A549 (cell line): ENCODE data around the gene RUFY1. TPM values are rescaled to one million over a fixed set of nuclear protein-coding genes. Genes with fewer than 3 reads are reported as not detected.

Source experiments
- ATAC-seq, 2 experiments: fragments of 200-7000 bp in 1 of 2; fragments of >200 bp in 1 of 2; cut with Nextera tagmentation in 1 of 2; cut with Tn5 transposase in 1 of 2; 3 replicates each; pipeline versions ENCODE4 v1.8.0 to v1.9.1; 2018 to 2020; ENCODE audit warnings: mild to moderate bottlenecking in 1 of 2, moderate library complexity in 1 of 2
- CTCF ChIA-PET: fragments of 300-600 bp; sonication (Branson Sonifier 250); formaldehyde crosslinking; extraction: SDS; loops from one replicate; lab custom pipeline; 2021; ENCODE audit warnings: antibody characterized with exemption, inconsistent platforms; lab: Yijun Ruan, JAX
- POLR2A ChIA-PET: fragments of 350-600 bp; formaldehyde crosslinking; extraction: SDS; loops from one replicate; lab custom pipeline; 2021; ENCODE audit warnings: antibody characterized with exemption, inconsistent platforms; lab: Yijun Ruan, JAX
- DNase-seq, 2 experiments: peaks; one replicate each; pipeline versions ENCODE4 v3.0.0 to v3.0.0-alpha.2; 2011 to 2016; ENCODE audit warnings: low read depth in 1 of 2, low spot score in 1 of 2
- FAIRE-seq: peaks from 2 replicates; lab custom pipeline; 2011; peaks lifted over from hg19 to GRCh38; lab: Jason Lieb, UNC
- H3K27ac ChIP-seq, 2 experiments: fragments of >200 bp; sonication (Bioruptor Twin); formaldehyde crosslinking; 3 replicates each; pipeline ENCODE4 v1.5.1; 2016 to 2017
- H3K4me1 ChIP-seq: fragments of >200 bp; sonication (Bioruptor Twin); formaldehyde crosslinking; 3 replicates; pipeline ENCODE4 v1.6.1; 2016
- H3K4me2 ChIP-seq: fragments of >200 bp; sonication (Bioruptor Twin); formaldehyde crosslinking; 3 replicates; pipeline ENCODE4 v1.6.1; 2016
- H3K4me3 ChIP-seq: fragments of >200 bp; sonication (Bioruptor Twin); formaldehyde crosslinking; 3 replicates; pipeline ENCODE4 v1.5.1; 2016
- H3K9me3 ChIP-seq: fragments of >200 bp; sonication (Bioruptor Twin); formaldehyde crosslinking; 3 replicates; pipeline ENCODE4 v1.6.1; 2016
- BCL3 ChIP-seq: fragments of >200 bp; sonication (Bioruptor Twin); formaldehyde crosslinking; IDR thresholded peaks from 3 replicates; pipeline ENCODE4 v1.6.1; 2016
- ESRRA ChIP-seq: fragments of 150-350 bp; IDR thresholded peaks from 2 replicates; pipeline ENCODE4 v1.6.1; 2014; ENCODE audit warnings: mild to moderate bottlenecking, low read length, borderline replicate concordance
- FOSB ChIP-seq: fragments of 250-450 bp; sonication (Bioruptor Pico); IDR thresholded peaks from 2 replicates; pipeline ENCODE4 v1.5.0; 2020; ENCODE audit warnings: mild to moderate bottlenecking, moderate library complexity
- JUN ChIP-seq, 2 experiments: fragments of >200 bp; sonication (Bioruptor Twin); formaldehyde crosslinking; IDR thresholded peaks; 2 replicates in 1 of 2; 3 replicates in 1 of 2; pipeline ENCODE4 v1.6.1; 2016 to 2017
- MAX ChIP-seq: IDR thresholded peaks from 2 replicates; pipeline ENCODE4 v1.6.1; 2012
- MAZ ChIP-seq: fragments of 150-350 bp; IDR thresholded peaks from 2 replicates; pipeline ENCODE4 v1.6.1; 2014; ENCODE audit warnings: antibody characterized with exemption, low read depth, low read length, borderline replicate concordance
- NPAS2 ChIP-seq: fragments of 250-450 bp; sonication (Bioruptor Pico); IDR thresholded peaks from 2 replicates; pipeline ENCODE4 v1.8.0; 2022; ENCODE audit warnings: mild to moderate bottlenecking, moderate library complexity, borderline replicate concordance
- PBX3 ChIP-seq: IDR thresholded peaks from 2 replicates; pipeline ENCODE4 v1.6.1; 2012
- POLR2AphosphoS2 ChIP-seq: conservative IDR thresholded peaks from 2 replicates; pipeline ENCODE4 v1.6.1; 2012; ENCODE audit warnings: low read length, improper control_type of control experiment, inconsistent platforms
- RAD21 ChIP-seq, 2 experiments: fragments of >200 bp in 1 of 2; sonication (Bioruptor Twin) in 1 of 2; formaldehyde crosslinking in 1 of 2; IDR thresholded peaks in 1 of 2; conservative IDR thresholded peaks in 1 of 2; 2 replicates in 1 of 2; 3 replicates in 1 of 2; pipeline ENCODE4 v1.6.1; 2012 to 2018; ENCODE audit warnings: inconsistent platforms in 1 of 2
- USF2 ChIP-seq: fragments of 450-650 bp; IDR thresholded peaks from 2 replicates; pipeline ENCODE4 v1.6.1; 2014; ENCODE audit warnings: antibody characterized with exemption
- ZC3H11A ChIP-seq: fragments of 450-650 bp; IDR thresholded peaks from 2 replicates; pipeline ENCODE4 v1.6.1; 2014; ENCODE audit warnings: antibody characterized with exemption, mild to moderate bottlenecking
- ZNF302 ChIP-seq: fragments of 250-450 bp; sonication (Bioruptor Pico); IDR thresholded peaks from 2 replicates; pipeline ENCODE4 v1.9.0; 2021; ENCODE audit warnings: inconsistent platforms, mild to moderate bottlenecking, moderate library complexity
- WGBS: methylation state at CpG from one replicate; pipeline ENCODE4 v1.1.6; 2017; ENCODE audit errors: missing lambda C conversion rate; 5-methylcytosine and 5-hydroxymethylcytosine counted together
- polyA plus RNA-seq, 4 experiments: library from polyadenylated mRNA; depleted of rRNA in 3 of 4; stranded (reverse); fragments of >200 nt; fragmentation: RNase III in 1 of 4; extraction: RNeasy Plus Mini Kit Qiagen cat#74134 plus additional on column Dnase treatment in 1 of 4; gene quantifications; 2 replicates in 3 of 4; 3 replicates in 1 of 4; pipeline ENCODE4 v1.2.3, GENCODE V29; 2011 to 2017

RUFY1 gene
- polyA plus RNA-seq, 2 of the 4 experiments (the other 2 are of a cell fraction), result 33.7 to 39.5 TPM

- ChIA-PET POLR2A (interaction anchor here (1.0 to 10.6 kb wide), 3 partner anchors 12 to 48 kb away, joined by 3 to 125 read pairs (median 6); partner anchors contain the start of gene HNRNPH1), CTCF (interaction anchor here (0.7 to 3.4 kb wide), 4 partner anchors 8 to 20 kb away, joined by 3 to 16 read pairs (median 4); partner anchors contain the start of gene HNRNPH1)
- Histone ChIP-seq H3K4me3 (no peak overlapping the region), H3K9me3 (no peaks in the 10 kb centered on the region), H3K4me2 (no peak overlapping the region), H3K27ac (no peak overlapping the region), H3K4me1 (peaks cover 4% of the 10 kb centered on the region; the same call in 1 of the 3 replicates)
- FAIRE-seq, result no peak
- ATAC-seq, result peak; percentile 15 to 18
- no peak for DNase-seq
- WGBS, result 84% methylated on average over 19 of the region's 19 CpGs
- no peak for TF ChIP-seq MAZ
- TF ChIP-seq POLR2AphosphoS2, result peak; percentile 91
- peak; percentile 71; the same call in 1 of the 2 replicates for TF ChIP-seq FOSB (CRISPR knock-in tag)
Measured at GRCh38 chr5:179607160-179607931, 57.0 kb downstream of the RUFY1 start.

GRCh38 chr5:179608131-179608581 lies 57.8 kb downstream of the RUFY1 start:
- POLR2A ChIA-PET, result interaction anchor here (1.5 to 10.6 kb wide), 2 partner anchors 14 to 49 kb away, joined by 6 to 125 read pairs; partner anchors contain the start of gene HNRNPH1
- no peak overlapping the region for H3K27ac ChIP-seq

GRCh38 chr5:179609834-179610108 lies 59.4 kb downstream of the RUFY1 start:
- Histone ChIP-seq H3K27ac (no peak overlapping the region), H3K9me3 (no peaks in the 10 kb centered on the region), H3K4me3 (no peak overlapping the region), H3K4me1 (peaks cover 26% of the 10 kb centered on the region), H3K4me2 (no peak overlapping the region)
- DNase-seq, result no peak
- CTCF ChIA-PET, result interaction anchor here (1.0 kb wide), 1 partner anchor 14 kb away, joined by 3 read pairs; the partner anchor contains the start of gene HNRNPH1
- TF ChIP-seq RAD21 (conservative IDR thresholded peaks at IDR 0.05 in 1 of 2, IDR thresholded peaks at IDR 0.05 in 1 of 2) (no peak), USF2 (no peak), BCL3 (no peak), ESRRA (no peak)
- TF ChIP-seq, all 56 proteins: peak for 0
- WGBS, result 87% methylated on average over 8 of the region's 8 CpGs
- FAIRE-seq, result no peak
- POLR2A ChIA-PET, result interaction anchor here (10.6 kb wide), 1 partner anchor 12 kb away, joined by 125 read pairs; the partner anchor contains the start of gene HNRNPH1
- no peak for ATAC-seq

More at GRCh38 chr5:179608131-179608581, 57.8 kb downstream of the RUFY1 start:
- 83% methylated on average over 5 of the region's 5 CpGs for WGBS
- TF ChIP-seq ZNF302 (CRISPR knock-in tag), result no peak
- peak; percentile 54; the same call in 1 of the 2 replicates for TF ChIP-seq PBX3
- TF ChIP-seq NPAS2 (CRISPR knock-in tag), result no peak
- TF ChIP-seq JUN (IDR thresholded peaks at IDR 0.05), result peak; percentile 39 to 64; a peak in 3 of 5 replicates
- TF ChIP-seq ZC3H11A, result no peak
- no peak for TF ChIP-seq MAX
- FAIRE-seq (no peak), ATAC-seq (peak; percentile 3; a peak in 5 of 6 replicates), DNase-seq (no peak)
- Histone ChIP-seq H3K4me2 (no peak overlapping the region), H3K4me3 (no peak overlapping the region), H3K9me3 (no peaks in the 10 kb centered on the region), H3K4me1 (peaks cover 10% of the 10 kb centered on the region; the same call in 2 of the 3 replicates)
- CTCF ChIA-PET, result interaction anchor here (1.5 to 3.4 kb wide), 3 partner anchors 15 to 25 kb away, joined by 3 to 16 read pairs (median 4); partner anchors contain the start of gene HNRNPH1
